Testis (tissue), 2 donors: ENCODE results near the gene DPP9.

Experiments
- CTCF ChIP-seq, 3 experiments: fragments of 450-650 bp in 2 of 3; fragments of 200-600 bp in 1 of 3; sonication (generic) in 1 of 3; IDR thresholded peaks; one replicate each; pipeline ENCODE4 v1.5.1; 2016 to 2019; ENCODE audit warnings: antibody characterized with exemption in 3 of 3, mild to moderate bottlenecking in 2 of 3, moderate library complexity in 1 of 3
- POLR2A ChIP-seq: fragments of 450-650 bp; IDR thresholded peaks from one replicate; pipeline ENCODE4 v1.6.1; 2017; ENCODE audit warnings: antibody characterized with exemption, mild to moderate bottlenecking, moderate library complexity

GRCh38 chr19:4758659-4759058, 35.0 kb upstream of the DPP9 start:
- TF ChIP-seq CTCF (IDR thresholded peaks at IDR 0.05) (no peak), POLR2A (no peak)
